GM12892 (cell line): ENCODE measurements around the gene POU6F2.

Experiments
- POLR2A ChIP-seq: IDR thresholded peaks from 2 replicates; pipeline ENCODE4 v1.6.1; 2011; ENCODE audit warnings: low read depth, low read length, control low read depth
- POLR2AphosphoS5 ChIP-seq: IDR thresholded peaks from 2 replicates; pipeline ENCODE4 v1.6.1; 2011; ENCODE audit warnings: low read depth, low read length, control low read depth
- TAF1 ChIP-seq: IDR thresholded peaks from 2 replicates; pipeline ENCODE4 v1.6.1; 2011; ENCODE audit warnings: low read depth, mild to moderate bottlenecking, control low read depth, low read length, borderline replicate concordance

DNA sequence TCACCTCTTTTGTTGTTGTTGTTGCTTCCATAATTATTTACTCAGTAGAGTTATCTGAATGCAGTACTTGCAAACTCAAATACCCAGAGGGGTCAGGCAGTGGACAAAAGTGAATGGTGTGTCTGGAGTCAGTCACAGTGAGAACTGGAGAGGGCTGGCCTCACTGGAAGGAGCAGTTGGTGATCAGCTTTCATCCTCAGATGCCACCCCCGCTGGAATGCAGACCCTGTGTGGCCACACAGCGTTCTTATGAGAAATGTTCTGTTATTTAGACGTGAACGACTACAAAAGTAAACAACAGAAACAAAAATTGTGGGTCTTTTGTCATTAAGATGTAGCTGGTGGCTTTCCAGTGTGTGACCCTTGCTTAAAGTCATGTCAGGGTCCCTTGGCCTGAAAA lies 39.1 kb upstream of the POU6F2 start:
- no peak for TF ChIP-seq POLR2AphosphoS5
- no peak for TF ChIP-seq POLR2A
- no peak for TF ChIP-seq TAF1
